Kidney epithelial cell (primary cell): Measurements from ENCODE around the gene PREX1. TPM values are rescaled to one million over a fixed set of nuclear protein-coding genes. Genes with fewer than 3 reads are reported as not detected.

Experiments used
- DNase-seq: peaks from one replicate; pipeline ENCODE4 v3.0.0-alpha.2; 2010; ENCODE audit warnings: low read depth
- H3K27me3 ChIP-seq: 2 replicates; pipeline ENCODE4 v1.6.0; 2011; ENCODE audit warnings: low read length; ENCODE audit not compliant: control insufficient read depth, insufficient read depth
- H3K36me3 ChIP-seq: 2 replicates; pipeline ENCODE4 v1.5.1; 2011; ENCODE audit warnings: low read length; ENCODE audit not compliant: control insufficient read depth, insufficient read depth
- H3K4me3 ChIP-seq: 2 replicates; pipeline ENCODE4 v1.5.1; 2011; ENCODE audit warnings: low read depth, mild to moderate bottlenecking, control low read depth, low read length
- total RNA-seq: library from RNA; depleted of rRNA; stranded (reverse); fragments of >200 nt; gene quantifications from 2 replicates; pipeline ENCODE4 v1.2.3, GENCODE V29; 2015
- TF ChIP-seq, protein P1 (sequence below): IDR thresholded peaks from 2 replicates; pipeline ENCODE4 v1.5.1; 2011; ENCODE audit warnings: mild to moderate bottlenecking, moderate library complexity, low read length, control low read depth, inconsistent platforms; ENCODE audit not compliant: insufficient read depth, poor library complexity, severe bottlenecking

Gene PREX1
- total RNA-seq, 1 donor from 2014 or later, result 3.5 TPM

DNA sequence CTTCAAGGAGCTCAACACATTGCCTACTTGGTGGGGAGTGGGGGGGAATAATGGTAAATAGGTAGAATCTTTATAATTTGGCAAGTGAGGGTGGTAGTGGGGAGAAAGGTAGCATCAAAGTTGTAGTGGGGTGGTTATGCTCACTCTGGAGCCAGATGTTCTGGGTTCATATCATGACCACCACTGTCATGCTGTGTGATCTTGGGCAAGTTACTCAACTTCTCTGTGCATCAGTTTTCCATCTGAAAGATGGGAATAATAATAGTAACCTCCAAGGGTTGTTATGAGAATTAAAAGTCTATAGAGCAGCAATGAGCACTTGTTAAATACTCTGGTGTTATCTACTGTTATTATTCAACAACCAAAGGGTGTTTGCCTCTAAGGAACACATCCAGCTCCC lies 22.0 kb upstream of the PREX1 start:
- TF ChIP-seq, protein P1, sequence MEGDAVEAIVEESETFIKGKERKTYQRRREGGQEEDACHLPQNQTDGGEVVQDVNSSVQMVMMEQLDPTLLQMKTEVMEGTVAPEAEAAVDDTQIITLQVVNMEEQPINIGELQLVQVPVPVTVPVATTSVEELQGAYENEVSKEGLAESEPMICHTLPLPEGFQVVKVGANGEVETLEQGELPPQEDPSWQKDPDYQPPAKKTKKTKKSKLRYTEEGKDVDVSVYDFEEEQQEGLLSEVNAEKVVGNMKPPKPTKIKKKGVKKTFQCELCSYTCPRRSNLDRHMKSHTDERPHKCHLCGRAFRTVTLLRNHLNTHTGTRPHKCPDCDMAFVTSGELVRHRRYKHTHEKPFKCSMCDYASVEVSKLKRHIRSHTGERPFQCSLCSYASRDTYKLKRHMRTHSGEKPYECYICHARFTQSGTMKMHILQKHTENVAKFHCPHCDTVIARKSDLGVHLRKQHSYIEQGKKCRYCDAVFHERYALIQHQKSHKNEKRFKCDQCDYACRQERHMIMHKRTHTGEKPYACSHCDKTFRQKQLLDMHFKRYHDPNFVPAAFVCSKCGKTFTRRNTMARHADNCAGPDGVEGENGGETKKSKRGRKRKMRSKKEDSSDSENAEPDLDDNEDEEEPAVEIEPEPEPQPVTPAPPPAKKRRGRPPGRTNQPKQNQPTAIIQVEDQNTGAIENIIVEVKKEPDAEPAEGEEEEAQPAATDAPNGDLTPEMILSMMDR, result no peak
- H3K36me3 ChIP-seq, result no peaks in the 10 kb centered on the region
- no peaks in the 10 kb centered on the region for H3K27me3 ChIP-seq
- H3K4me3 ChIP-seq, result no peak overlapping the region
- no peak for DNase-seq

DNA sequence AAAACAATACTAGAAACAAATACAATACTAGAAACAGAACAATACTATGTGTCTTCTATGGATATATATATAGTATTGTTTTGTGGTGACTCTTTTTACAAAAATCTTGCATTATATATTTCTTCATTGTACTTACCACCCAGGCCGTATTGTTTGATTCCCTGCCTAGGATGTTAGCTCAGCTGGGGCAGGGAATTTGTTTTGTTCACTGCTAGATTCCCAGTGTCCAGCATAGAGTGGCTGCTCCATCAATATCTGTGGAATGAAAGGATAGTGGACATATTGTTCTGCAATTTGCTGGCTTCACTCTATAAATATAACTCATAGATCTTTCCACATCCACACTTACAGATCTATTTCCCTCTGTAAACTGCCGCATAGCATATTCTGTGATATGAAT lies 21.5 kb upstream of the PREX1 start:
- no peaks in the 10 kb centered on the region for H3K36me3 ChIP-seq
- DNase-seq, result no peak
- TF ChIP-seq, protein P1, result no peak
- no peak overlapping the region for H3K4me3 ChIP-seq
- H3K27me3 ChIP-seq, result no peaks in the 10 kb centered on the region

DNA sequence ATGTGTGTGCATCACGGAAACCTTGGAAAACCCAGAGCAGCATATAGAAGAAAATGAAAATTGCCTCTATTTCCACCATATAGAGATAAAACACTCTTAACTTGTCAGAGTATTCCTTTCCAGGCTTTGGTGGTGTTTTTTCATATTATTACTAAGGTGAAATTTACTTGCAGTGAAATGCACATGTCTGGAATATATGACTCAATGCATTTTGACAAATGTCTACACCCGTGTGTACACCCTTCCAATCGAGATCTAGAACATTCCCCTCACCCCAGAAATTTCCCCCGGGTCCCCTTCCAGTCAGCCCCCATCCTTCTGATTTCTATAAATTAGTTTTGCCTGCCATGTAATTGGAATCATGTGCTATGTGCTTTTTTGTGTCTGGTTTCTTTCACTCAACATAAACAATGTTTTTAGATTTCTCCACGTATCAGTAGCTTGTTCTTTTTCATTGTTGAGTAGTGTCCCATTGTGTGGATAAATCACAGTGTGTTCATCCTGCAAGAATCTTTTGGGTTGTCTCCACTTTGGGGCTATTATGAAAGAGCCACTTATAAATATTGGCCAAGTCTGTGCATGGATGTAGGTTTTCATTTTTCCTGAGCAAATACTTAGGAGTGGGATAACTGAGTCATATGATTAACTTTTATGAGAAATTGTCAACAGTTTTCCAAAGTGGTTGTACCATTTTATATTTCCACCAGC lies 19.9 kb upstream of the PREX1 start:
- no peaks in the 10 kb centered on the region for H3K36me3 ChIP-seq
- TF ChIP-seq, protein P1, result no peak
- no peak for DNase-seq
- no peaks in the 10 kb centered on the region for H3K27me3 ChIP-seq
- no peak overlapping the region for H3K4me3 ChIP-seq

DNA sequence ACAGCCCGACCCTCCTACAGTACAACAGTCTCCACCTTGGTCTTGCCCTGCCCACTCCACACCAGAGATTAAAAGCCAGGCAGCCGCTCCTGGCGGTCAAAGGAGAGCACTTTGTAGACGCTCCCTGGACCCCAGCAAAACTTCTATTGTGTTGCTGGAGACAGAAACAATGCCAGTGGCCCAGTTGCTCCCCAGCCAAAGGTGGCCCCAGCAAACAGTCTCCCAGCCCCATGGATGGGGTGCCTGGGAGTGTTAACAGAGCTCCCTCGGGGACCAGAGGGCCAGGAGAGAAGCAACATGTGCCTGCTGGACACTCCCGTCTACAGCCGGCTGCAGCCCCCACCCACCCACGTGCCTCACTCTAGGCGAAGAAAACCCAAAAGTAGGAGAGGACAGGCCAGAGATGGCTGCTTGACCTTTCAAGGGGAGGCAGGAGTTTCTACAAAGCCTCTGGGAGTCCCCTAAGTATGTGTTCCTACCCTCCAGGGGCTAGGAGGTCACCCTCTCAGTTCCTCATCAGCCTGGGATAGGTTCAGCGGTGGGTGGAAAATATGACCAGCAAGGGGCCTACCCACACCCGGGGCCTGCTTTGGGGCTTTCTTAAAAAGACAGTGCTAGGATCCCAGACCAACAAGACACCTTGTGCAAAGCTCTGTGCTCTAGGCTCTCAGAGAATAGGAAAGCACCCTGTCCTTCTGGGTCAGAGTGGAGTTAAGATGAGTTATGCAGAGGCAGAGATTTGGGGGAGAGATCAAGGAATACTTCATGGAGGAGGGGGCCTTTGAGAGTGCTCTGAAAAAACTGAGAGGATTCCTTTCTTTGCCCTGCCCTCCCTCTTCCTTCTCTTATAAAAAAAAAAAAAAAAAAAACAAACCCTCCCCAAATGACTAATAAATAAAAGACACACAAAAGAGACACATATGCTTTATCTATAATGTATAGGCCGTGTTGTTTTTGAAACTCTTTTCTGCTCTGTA lies 19.0 kb upstream of the PREX1 start:
- DNase-seq, result no peak
- TF ChIP-seq, protein P1, result no peak
- no peak overlapping the region for H3K4me3 ChIP-seq
- H3K27me3 ChIP-seq, result no peaks in the 10 kb centered on the region
- no peaks in the 10 kb centered on the region for H3K36me3 ChIP-seq

DNA sequence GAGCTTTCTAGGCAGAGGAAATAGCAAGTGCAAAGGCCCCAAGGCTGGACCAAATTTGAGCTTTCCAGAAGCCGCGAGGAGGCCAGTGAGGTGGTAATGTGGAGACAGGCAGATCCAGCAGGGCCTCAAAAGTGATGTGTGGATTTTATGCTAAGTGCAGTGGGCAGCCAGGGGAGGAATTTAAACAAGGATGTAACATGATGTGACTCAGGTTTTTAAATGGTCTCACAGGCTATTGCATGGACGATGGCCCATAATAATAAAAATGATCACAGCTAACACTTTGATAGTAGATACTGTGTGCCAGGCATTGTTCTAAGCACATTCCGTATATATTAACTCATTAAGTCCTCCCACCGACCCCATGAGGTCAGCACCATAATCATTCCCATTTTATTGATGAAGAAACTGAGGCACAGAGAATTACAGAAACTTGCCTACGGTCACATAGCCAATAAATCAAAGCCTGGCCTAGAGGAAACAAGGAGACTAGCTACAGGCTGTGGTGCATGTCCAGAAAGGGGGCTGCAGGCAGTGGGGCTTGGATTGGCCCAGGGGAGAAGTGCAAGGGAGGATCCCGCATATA lies 18.0 kb upstream of the PREX1 start:
- no peaks in the 10 kb centered on the region for H3K36me3 ChIP-seq
- TF ChIP-seq, protein P1, result no peak
- no peak for DNase-seq
- H3K27me3 ChIP-seq, result no peaks in the 10 kb centered on the region
- H3K4me3 ChIP-seq, result no peak overlapping the region
